ENCODE data around the gene TBC1D5.

- TF ChIP-seq, protein P1, sequence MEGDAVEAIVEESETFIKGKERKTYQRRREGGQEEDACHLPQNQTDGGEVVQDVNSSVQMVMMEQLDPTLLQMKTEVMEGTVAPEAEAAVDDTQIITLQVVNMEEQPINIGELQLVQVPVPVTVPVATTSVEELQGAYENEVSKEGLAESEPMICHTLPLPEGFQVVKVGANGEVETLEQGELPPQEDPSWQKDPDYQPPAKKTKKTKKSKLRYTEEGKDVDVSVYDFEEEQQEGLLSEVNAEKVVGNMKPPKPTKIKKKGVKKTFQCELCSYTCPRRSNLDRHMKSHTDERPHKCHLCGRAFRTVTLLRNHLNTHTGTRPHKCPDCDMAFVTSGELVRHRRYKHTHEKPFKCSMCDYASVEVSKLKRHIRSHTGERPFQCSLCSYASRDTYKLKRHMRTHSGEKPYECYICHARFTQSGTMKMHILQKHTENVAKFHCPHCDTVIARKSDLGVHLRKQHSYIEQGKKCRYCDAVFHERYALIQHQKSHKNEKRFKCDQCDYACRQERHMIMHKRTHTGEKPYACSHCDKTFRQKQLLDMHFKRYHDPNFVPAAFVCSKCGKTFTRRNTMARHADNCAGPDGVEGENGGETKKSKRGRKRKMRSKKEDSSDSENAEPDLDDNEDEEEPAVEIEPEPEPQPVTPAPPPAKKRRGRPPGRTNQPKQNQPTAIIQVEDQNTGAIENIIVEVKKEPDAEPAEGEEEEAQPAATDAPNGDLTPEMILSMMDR (IDR thresholded peaks at IDR 0.05 in 2 of 3, conservative IDR thresholded peaks at IDR 0.05 in 1 of 3; ENCODE audit: borderline replicate concordance in 1 of 3, insufficient read depth in 1 of 3, low read depth in 2 of 3, low read length in 2 of 3): no peak
- no peak for TF ChIP-seq YY1 (IDR thresholded peaks at IDR 0.05; ENCODE audit: extremely low read depth, insufficient replicate concordance, low read depth, low read length)
- no peak for TF ChIP-seq POLR2A (IDR thresholded peaks at IDR 0.05; ENCODE audit: borderline replicate concordance, extremely low read depth, insufficient read depth, insufficient read length)
- TF ChIP-seq TCF7L2 (IDR thresholded peaks at IDR 0.05; ENCODE audit: borderline replicate concordance, extremely low read depth, insufficient read depth, insufficient read length): no peak
These were observed 538.3 kb downstream of the TBC1D5 start for GRCh38 chr3:17204049-17204650.

Measured in HCT116 (cell line).